GM19023 (cell line): Measurements from ENCODE around the gene ADAM15.

Experiments
- ATAC-seq: cut with Tn5 transposase; IDR thresholded peaks from one replicate; pipeline ENCODE4 v1.9.1; 2021; ENCODE audit warnings: mild to moderate bottlenecking, moderate library complexity; ENCODE audit not compliant: unreplicated experiment

The ADAM15 gene

DNA sequence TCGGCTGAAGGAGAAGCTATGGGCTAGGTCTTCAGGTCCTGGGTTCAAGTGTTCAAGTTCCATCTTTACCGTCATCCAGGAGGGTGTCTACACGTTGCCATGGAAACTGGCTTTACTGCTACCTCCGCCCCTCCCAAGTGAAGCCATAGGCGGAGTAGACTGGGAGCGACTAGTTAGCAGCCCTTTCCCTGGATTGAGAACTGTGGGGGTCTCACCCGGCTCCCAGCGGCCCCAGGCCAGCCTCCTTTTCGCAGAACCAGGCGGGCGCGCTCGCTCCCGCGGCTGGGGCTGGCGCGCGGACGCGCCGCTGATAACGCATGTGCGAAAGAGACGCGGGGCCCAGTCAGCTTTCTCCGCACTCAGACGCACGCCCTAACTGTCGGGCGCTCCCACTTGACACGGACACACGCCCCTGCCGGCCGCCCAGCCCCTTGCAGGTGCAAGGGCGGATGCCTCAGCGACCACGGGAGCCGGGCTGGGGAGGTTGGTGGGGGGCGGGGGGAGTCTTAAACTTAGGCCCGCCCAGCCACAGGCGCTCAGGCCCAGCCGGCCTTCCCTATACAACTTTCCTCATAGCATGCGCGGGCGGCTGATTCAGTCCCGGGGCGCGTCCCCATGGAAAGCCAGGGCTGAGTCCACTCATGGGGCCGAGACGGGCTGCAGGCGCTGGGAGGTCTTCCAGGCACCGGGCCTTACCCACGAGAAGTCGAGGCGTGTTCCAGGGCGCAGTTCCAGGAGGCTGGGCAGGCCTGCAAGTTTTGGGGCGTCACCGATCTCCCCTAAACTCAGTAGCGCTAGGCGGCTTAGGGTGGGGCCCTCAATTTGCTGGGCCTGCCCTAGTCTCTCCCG, 19.8 kb downstream of the ADAM15 start:
- no peak for ATAC-seq

DNA sequence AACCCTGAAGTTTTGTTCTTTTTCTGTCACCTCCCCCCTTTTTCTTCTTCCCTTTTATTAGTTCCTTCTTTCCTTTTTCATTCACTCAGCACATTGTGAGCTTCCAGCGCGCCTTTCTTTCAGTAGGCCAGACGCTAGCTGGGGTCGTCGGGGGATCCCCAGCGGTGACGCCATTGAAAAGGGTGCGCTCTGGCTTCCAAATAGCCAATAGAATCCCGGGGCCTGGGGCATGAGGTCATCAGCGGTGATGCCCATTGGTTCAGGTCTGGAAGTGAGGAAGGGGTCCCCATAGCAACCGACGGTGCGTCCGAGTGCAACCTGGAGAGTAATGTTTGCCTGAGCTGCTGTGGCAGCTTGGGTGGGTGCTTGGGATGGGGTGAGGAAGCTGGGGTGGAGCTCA, 20.6 kb downstream of the ADAM15 start:
- ATAC-seq, result no peak

DNA sequence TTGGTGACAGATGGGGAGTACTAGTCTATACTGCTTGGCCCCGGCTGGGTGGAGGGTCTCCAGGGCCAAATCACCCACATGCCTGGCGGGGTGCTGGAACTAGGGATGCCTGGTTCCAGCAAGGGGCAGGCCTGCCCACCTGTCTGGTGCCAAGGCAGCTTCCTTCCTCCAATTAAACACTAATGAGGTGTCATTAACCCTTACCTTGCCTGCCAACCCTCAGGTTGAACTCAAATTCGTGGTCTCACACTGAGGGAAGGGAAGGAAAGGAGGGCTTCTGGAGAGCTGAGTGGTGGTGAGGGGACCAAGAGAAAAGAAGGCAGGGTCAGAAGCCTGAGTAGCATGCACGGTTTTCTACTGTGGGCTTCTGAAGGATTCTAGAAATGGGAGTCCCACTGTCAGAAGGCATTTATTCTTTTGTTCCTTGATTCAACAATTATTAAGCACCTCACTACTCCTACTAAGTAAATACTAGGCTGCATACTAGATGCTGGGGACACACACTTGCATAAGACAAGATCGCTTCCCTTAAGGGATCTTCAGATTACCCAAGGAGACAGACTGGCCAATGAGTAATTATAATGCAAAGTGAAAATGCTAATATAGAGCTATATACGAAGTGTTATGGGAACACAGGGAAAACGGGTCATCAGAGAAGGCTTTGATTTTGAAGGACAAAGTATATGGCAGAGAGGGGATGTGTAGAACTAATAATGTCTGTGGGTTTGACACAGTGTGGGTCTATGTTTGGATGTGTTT, 21.6 kb downstream of the ADAM15 start:
- no peak for ATAC-seq

DNA sequence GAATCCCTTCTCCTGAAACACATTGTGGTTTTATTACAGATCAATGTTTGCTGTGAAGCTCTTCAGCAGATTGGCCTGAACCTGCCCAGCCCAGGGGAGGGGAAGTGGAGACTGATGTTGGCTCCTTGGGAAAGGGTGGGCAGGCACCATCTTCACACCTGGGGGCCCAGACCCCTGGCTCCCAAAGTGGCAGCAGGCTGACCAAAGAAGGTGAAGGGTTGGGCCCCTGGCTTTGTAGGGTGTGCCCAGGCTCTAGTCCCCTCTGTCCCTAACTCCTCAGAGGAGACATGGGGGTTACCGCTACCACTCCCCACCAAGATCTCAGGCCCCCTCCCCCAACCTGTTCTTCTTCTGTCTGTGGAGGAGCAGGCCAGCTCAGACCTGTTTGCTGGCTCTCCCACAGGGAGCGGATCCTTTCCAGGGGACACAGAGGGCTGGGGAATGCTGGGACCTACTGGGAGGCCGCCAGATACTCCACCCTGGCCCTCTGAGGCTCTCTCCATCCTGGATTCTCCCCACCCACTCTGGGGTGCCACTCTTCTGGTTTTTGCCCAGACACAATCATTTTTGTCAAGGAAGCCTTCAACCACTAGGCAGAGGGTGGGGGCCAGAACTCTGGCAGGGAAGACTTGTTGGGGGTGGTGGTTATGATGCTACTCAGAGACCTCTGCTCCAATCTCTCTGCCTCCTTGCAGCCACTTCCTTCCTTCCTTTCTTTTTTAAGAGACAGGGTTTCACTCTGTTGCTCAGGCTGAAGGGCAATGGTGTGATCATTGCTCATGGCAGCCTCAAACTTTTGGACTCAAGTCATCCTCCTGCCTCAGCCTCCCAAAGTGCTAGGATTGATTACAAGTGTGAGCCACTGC, 22.5 kb downstream of the ADAM15 start:
- ATAC-seq, result no peak

DNA sequence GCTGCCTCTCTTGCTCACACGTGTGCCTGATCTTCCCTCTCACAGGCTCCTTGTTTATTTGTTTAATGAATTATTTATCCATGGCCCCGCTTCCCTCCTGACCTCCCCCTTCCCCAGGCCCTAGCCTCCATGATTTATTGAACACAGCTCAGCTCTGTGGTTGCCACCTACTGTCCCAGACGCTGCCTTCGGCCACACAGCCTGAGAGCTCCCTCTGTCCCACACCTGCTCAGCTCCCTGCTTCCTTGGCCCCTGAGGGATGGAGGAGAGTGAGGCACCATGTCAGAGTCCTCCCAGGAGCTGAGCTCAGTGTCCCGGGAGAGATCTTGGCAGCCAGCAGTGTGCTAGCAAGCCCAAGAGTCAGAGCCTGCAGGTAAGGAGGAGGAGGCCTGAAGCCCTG, 24.4 kb downstream of the ADAM15 start:
- no peak for ATAC-seq

DNA sequence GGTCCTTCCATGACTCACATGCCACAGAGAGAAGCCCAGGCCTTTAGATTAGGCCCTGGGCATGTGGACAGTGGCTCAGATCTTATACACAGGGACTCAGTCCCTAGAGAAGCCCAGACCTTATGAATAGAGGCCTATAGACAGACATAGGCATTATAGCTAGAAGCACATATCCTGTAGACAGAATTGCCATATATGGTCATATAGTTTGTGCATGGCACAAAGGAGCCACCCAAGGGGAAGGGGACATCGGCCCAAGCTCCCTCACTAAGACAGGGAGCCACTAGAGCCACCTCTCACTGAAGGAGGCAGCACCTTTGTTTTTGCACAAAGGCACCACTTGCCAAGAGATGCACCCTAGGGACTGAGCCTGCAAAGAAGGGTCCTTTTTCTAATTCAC, 25.3 kb downstream of the ADAM15 start:
- no peak for ATAC-seq

DNA sequence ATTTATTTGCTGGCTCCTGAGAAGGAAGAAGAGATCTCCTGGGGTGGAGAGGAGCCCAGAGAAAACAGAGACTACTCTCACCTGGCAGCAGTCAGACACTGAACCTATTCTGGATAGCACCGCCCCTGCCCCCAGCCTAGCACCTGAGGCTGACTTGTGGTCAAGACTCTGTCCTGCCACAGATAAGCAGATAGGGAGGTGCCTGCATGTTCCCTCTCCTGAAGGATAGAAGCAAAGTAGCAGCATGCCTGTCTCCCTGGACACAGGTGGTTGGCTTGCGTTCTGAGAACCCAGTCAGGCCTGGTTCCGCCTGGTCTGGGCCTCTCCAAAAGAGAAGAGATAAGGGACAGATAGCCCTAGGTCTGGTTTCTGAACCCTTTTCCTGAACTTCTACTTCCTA, 26.2 kb downstream of the ADAM15 start:
- ATAC-seq, result no peak

DNA sequence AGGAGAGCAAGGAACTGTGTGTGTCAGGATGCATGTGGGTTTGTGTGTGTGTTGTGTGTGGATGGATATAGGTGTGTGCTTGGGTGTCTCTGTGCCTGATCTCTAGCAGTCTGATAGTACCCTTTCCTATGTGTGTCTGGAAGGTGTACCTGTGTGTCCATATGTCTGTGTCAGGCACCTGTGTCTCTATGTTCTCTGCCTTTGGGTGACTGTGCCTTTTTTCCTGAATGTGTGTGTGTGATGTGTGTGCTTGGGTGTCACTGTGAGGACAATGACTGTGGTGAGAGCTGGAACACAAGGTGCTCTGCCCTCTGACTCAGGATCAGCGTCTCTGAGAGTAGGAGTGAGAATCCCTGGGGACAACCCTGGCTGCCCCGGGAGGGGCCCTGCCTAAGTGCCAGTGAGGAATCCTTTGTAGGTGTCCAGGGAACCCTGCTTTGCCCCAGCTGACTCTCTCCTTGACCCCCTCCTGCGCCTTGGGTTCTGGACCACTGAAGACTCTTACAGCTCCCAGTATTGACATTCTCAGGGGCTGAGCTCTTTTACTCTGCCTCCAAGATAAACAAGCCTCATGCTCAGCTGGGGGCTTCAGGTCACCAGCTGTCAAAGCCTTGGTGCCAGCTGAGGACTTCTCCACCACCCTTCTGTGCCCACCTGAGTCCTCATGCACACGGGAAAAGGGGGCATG, 26.8 kb downstream of the ADAM15 start:
- ATAC-seq, result no peak

DNA sequence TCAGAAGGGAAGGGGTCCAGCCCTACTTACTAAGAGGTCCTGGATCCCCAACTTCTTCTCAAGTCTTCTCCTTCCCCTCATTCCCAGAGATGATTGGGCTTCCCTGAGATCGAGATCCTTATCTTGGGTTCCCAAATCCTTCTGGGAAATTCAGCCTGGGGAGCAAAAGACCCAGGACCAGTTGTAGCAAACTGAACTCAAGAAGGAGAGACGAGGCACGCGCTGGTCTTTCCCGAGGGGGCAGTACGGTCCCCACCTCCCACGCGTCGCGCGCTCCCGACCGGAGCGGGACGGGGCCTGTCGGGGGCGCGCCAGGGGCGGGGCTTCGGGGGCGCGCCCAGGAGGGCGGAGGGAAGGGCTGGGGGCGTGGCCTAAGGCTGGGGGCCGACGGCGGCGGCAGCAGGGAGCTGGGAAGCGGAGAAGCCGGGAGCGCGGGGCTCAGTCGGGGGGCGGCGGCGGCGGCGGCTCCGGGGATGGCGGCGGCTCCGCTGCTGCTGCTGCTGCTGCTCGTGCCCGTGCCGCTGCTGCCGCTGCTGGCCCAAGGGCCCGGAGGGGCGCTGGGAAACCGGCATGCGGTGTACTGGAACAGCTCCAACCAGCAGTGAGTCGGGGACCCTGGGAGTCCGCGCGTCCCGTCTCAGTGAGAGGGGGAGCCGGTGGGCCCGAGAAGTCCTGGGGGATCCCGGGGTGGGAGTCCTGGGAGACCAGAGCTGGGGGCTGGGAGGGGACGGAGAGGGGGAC, 27.5 kb downstream of the ADAM15 start, which contains the start of gene EFNA3:
EFNA3 (plus strand) TSS at position 369 of the 741 bp plus-strand sequence; CDS start at position 474, 105 bp downstream.
- no peak for ATAC-seq

DNA sequence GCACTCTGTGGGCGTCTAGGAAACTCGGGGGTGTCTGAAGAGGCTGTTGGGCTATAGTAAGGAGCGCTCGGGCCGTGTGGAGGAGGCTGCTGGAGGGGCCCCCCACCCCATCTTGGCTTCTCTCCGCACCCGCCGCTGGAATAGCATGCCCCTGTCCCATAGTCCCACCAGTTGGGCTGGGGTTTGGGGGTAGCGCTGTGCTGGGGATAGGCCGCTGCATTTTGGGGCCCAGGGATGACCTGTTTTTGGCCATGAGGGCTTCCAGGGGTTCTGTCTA, 28.0 kb downstream of the ADAM15 start:
- no peak for ATAC-seq

DNA sequence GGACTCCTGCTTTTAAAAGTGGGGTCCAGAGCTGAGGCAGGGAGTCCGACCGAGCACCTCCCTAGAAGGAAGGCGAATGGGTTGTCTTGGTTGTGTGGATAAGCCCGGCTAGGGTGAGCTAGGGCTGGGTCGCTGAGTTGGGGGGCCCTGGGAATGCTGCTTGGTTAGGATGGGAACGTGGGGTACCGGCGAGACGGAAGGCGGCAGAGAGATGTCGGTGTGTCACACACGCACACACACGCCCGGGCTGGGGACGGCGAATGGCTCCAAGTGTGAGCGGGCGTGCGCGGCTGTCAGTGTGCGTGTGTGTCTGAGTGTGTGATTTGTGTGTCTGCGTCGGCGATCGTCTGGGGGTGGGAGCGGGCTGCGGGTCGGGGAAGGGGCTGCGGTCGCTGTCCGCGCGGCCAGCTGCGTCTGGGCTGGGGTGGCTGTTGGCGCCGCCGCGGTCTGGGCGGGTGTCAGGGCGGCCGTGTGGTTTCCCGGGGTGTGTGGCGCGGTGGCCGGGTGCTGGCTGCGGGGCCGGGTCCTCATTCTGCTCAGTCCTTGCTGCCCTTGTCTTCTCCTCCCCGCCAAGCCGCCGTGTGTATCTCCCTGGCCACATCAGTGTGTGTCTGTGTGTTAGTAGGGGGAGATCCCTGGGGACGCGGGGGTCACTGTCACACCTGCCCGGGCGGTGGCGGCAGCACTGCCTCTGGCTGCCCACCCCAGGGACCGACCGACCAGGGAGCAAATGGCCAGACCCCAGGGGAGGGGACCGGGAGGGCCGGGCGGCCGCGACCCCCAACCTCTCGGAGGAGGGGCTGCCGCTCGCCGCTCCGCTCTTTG, 28.6 kb downstream of the ADAM15 start:
- no peak for ATAC-seq

DNA sequence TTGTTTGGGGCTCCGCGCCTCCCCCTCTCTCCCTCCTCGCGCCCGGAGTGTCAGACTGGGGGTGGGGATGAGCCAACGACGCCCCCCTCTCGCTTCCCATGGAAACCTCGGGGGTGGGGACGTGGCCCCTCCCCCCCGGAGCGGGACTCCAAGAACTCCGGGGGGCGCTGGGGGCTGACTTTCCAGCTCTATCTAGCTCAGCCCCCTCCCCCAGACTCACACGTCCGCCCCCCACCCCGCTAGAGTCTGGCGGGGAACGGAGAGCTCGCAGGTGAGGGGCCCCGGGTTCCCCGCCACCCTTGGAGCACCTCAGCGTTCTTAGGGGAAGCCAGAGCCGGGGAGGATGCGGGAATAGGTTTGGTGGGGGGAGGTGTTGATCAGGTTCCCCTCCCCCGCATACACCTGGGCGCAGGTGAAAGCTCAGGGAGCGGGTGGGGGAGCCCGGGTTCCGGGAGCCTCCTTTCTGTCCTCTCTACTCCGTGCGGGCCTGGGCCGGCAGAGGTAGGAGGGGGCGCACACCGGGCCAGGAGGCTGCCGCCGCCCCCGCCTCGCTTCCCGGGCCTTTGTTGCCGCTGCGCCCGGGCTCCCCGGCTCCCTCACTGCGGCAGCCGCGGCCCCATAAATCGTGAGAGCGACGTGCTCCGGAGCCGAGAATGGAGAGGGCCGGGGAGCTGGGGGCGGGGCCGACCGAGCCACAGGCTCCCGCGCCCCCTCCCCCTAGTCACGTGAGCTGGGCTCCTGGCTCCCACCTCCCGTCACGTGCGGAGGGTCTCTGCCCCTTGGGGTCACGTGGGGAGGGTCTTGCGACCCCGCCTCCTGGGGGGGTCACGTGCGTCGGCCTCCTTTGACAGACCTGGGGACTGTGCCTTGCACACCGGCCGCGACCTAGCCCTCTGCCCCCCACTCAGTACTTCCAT, 29.5 kb downstream of the ADAM15 start:
- ATAC-seq, result no peak

DNA sequence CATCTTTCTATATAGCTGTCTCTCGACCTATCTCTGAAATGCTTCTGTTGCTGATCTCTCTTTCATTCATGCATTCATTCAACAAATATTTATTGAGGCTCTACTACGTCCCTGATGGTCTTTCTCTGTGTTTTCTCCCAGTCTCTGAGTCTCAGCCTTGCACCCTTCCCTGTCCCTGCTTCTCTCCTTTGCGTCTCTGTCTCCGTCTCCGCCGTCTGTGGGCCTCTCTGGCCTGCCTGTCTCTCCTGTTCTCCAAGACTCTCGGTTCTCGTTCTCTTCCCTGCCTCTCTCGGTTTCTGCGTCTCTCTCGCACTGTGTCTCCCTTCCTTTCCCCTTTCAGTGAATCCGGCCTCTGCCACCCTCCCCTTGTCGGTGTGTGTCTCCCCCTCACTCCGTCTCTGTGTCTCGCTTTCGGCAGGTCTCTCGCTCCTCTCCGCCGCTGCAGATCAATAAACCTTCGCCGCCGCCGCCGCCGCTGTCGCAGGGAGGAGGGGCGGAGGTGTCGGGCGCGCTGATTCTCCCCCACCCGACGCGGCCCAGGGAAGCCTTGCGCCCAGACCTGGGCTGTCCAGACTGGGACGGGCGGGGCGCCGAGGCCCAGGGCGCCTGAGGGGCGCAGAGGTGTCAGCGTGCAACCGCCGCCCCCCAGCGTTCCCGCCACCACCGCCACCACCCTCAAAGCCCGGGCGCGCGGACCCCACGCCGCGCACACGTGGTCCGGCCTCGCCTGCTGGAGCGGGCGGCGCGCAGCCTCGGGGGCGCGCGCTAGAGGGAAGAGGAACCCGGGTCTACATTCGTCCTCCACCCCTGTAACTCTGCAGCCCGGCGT, 30.6 kb downstream of the ADAM15 start:
- ATAC-seq, result no peak

DNA sequence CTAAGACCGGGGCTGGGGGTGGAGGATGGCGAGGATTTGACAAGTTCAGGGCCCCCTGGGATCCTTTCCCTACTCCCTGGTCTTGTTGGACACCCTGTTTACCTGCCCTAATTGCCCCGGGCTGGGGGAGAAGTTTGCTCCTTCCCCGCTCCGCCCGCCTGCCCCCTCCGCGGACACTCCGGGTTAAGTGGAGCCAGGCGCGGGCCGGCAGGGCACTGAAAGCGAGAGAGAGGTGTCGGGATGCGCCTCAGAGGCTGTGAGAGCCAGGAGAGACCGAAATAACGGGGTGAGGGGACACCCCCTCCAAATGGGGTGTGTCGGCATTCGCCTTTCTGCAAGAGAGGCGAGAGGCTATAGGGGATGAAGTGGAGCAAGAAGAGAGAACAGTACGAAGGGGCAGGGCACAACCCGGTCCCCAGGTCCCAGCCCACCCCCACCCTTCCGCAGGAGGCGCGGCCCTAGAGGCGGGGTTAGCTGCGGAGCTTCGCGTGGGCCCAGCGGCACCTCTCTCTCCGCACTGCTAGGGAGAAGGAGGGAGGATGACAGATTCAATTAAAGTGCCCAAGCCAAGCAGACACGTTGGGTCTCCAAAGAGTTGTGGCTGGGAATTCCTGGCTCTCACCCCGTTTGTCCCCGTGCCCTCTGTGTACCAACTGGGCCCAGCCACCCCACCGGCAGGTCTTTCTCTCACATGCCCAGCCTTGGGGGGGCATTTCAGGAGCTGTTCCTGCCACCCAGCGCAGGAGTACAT, 31.4 kb downstream of the ADAM15 start:
- ATAC-seq, result no peak

DNA sequence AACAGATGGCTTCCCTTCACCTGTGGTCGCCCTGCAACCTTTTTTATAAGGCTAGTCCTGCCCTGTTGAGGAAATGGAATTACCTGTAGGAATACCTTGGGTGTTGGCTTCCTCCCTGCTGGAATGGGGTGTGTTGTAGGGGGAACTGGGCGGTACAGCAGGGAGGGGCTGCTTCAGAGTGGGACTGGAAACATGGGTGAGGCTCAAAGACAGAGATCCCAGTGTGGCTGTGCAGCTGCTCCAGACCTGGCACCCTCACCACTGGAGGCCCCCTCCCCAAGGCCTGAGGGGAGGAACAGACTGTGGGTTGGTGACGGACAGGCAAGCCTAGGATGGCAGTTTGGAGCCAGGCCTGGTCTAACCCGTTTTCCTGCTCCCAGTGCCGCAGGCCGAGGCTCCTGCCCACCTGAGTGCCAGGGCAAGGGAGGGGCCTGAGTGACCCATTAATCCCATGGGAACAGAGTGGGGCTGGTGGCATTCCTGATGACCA, 32.0 kb downstream of the ADAM15 start:
- no peak for ATAC-seq

DNA sequence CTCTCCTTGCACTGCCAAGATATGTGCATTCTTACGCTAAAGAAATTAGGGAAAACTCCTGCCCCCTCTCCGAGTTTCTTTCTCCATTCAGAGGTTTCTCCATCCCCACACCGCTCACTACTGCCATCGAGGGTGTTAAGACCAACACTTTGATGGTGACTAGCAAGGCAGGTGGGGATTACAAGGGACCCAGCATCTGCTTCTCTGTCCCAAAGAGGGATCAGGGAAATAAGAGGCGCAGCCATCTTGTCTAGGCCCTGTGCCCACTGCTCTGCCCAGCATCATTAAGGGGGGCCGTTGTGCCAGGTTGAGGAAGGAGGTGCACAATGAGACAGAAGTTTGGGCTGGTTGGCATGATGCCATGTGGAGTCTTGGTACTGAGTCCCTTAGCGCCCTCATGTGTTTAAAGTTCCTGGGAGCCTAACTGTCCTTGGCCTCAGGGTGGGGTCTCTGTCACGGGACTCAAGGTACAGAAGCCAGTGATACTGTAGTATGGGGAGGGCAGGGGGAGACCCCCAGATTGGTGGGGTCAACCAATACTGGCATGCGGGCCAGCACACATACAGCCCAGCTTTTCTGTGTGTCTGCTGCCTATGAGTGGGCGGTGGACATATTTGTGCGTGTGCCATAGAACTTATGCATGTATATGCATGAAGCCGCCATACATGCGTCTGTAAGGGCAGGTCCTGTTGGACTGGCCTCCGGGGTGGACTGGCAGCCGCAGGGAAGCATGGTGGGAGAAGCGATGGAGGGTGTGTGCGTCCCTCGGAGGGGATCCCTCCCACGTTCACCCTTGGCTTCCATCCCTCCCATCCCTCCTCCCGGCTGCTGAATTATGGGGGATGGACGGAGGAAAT, 33.0 kb downstream of the ADAM15 start:
- ATAC-seq, result no peak
